ENCODE results near the gene SLC38A9. TPM values are rescaled to one million over a fixed set of nuclear protein-coding genes. Genes with fewer than 3 reads are reported as not detected.
"Not testable (repeated sequence)": the region's sequence is repeated elsewhere in the genome, so short reads cannot be mapped to it uniquely, and the experiment has no call there.

The SLC38A9 gene
- total and polyA plus RNA-seq, 3 donors from 2014 or later: 25.3 to 50.1 (median 32.1) TPM

- Histone ChIP-seq H3K4me1 (no peaks in the 10 kb centered on the region), H3K9me3 (no peaks in the 10 kb centered on the region), H3K4me3 (no peak overlapping the region), H3K27ac (no peak overlapping the region), H3K36me3 (ENCODE audit: low read depth, missing control alignments) (no peaks in the 10 kb centered on the region), H3K27me3 (no peaks in the 10 kb centered on the region)
- 95 to 100% methylated on average over 9 to 38 of the region's 39 CpGs for WGBS, 2 donors
- intact Hi-C loops (cut with DNase I; ENCODE audit: low total_unique reads): no loop called here
- TF ChIP-seq, protein P1, sequence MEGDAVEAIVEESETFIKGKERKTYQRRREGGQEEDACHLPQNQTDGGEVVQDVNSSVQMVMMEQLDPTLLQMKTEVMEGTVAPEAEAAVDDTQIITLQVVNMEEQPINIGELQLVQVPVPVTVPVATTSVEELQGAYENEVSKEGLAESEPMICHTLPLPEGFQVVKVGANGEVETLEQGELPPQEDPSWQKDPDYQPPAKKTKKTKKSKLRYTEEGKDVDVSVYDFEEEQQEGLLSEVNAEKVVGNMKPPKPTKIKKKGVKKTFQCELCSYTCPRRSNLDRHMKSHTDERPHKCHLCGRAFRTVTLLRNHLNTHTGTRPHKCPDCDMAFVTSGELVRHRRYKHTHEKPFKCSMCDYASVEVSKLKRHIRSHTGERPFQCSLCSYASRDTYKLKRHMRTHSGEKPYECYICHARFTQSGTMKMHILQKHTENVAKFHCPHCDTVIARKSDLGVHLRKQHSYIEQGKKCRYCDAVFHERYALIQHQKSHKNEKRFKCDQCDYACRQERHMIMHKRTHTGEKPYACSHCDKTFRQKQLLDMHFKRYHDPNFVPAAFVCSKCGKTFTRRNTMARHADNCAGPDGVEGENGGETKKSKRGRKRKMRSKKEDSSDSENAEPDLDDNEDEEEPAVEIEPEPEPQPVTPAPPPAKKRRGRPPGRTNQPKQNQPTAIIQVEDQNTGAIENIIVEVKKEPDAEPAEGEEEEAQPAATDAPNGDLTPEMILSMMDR (IDR thresholded peaks at IDR 0.05): no peak
- TF ChIP-seq POLR2A (IDR thresholded peaks at IDR 0.05): no peak
- no peak for DNase-seq
Measured at GRCh38 chr5:55613112-55613868, 98.8 kb downstream of the SLC38A9 start.

- no peak overlapping the region for H3K4me3 ChIP-seq
- H3K27ac ChIP-seq: no peak overlapping the region
- TF ChIP-seq POLR2A (IDR thresholded peaks at IDR 0.05): no peak
- TF ChIP-seq, protein P1 (IDR thresholded peaks at IDR 0.05): no peak
- no peaks in the 10 kb centered on the region for H3K36me3 ChIP-seq (ENCODE audit: low read depth, missing control alignments)
- DNase-seq: no peak
- no peaks in the 10 kb centered on the region for H3K9me3 ChIP-seq
- intact Hi-C loops (cut with DNase I; ENCODE audit: low total_unique reads): no loop called here
- no peaks in the 10 kb centered on the region for H3K4me1 ChIP-seq
- H3K27me3 ChIP-seq: no peaks in the 10 kb centered on the region
Measured at GRCh38 chr5:55610542-55610941, 101.6 kb downstream of the SLC38A9 start.

- intact Hi-C loops (cut with DNase I; ENCODE audit: low total_unique reads): no loop called here
- Histone ChIP-seq H3K27me3 (no peaks in the 10 kb centered on the region), H3K27ac (no peak overlapping the region), H3K4me1 (no peaks in the 10 kb centered on the region), H3K4me3 (no peak overlapping the region), H3K36me3 (ENCODE audit: low read depth, missing control alignments) (no peaks in the 10 kb centered on the region), H3K9me3 (no peaks in the 10 kb centered on the region)
- WGBS, 2 donors: 92 to 100% methylated on average over 1 of the region's 1 CpG
- TF ChIP-seq POLR2A (IDR thresholded peaks at IDR 0.05): no peak
- TF ChIP-seq, protein P1 (IDR thresholded peaks at IDR 0.05): no peak
- DNase-seq: no peak
Measured at GRCh38 chr5:55609413-55609812, 102.7 kb downstream of the SLC38A9 start.

- H3K4me1 ChIP-seq: no peaks in the 10 kb centered on the region
- H3K9me3 ChIP-seq: no peaks in the 10 kb centered on the region
- H3K36me3 ChIP-seq (ENCODE audit: low read depth, missing control alignments): no peaks in the 10 kb centered on the region
- no peak for TF ChIP-seq POLR2A (IDR thresholded peaks at IDR 0.05)
- TF ChIP-seq, protein P1 (IDR thresholded peaks at IDR 0.05): no peak
- no peak overlapping the region for H3K27ac ChIP-seq
- intact Hi-C loops (cut with DNase I; ENCODE audit: low total_unique reads): no loop called here
- DNase-seq: no peak
- H3K27me3 ChIP-seq: no peaks in the 10 kb centered on the region
- H3K4me3 ChIP-seq: no peak overlapping the region
- 78 to 92% methylated on average over 6 of the region's 6 CpGs for WGBS, 2 donors
Measured at GRCh38 chr5:55608595-55609349, 103.4 kb downstream of the SLC38A9 start.

DNA sequence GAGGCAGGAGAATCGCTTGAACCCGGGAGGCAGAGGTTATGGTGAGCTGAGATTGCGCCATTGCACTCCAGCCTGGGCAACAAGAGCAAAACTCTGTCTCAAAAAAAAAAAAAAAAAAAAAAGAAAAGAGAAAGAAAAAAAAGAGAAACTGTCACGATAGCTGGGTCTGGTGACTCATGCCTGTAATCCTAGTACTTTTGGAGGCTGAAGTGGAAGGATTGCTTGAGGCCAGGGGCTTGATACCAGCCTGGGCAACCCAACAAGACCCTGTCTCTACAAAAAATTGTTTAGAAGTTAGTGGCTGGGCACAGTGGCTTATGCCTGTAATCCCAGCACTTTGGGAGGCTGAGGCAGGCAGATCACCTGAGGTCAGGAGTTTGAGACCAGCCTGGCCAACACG is 104.8 kb downstream of the SLC38A9 start:
- DNase-seq; H3K4me1 ChIP-seq; H3K9me3 ChIP-seq; H3K36me3 ChIP-seq (ENCODE audit: low read depth, missing control alignments); H3K27ac ChIP-seq; intact Hi-C loops (cut with DNase I; ENCODE audit: low total_unique reads); H3K27me3 ChIP-seq; H3K4me3 ChIP-seq: not testable (repeated sequence)
- WGBS, 2 donors: 81 to 83% methylated on average over 5 of the region's 5 CpGs

Measured in testis (tissue), 3 donors.